Lower leg skin (tissue), 3 donors: ENCODE results near the gene GSTM4.

Source experiments
- POLR2A ChIP-seq, 2 donors: fragments of 450-650 bp; IDR thresholded peaks; one replicate each; pipeline ENCODE4 v1.6.1; 2016 to 2017; ENCODE audit warnings: antibody characterized with exemption in 2 of 2, mild to moderate bottlenecking in 1 of 2, moderate library complexity in 1 of 2
- TF ChIP-seq, protein P1 (sequence below), 3 donors: fragments of 450-650 bp; IDR thresholded peaks; one replicate each; pipeline ENCODE4 v1.5.1; 2016; ENCODE audit warnings: antibody characterized with exemption in 3 of 3, mild to moderate bottlenecking in 3 of 3, moderate library complexity in 2 of 3

GRCh38 chr1:109661391-109661790 lies 5.5 kb downstream of the GSTM4 start:
- TF ChIP-seq, protein P1, sequence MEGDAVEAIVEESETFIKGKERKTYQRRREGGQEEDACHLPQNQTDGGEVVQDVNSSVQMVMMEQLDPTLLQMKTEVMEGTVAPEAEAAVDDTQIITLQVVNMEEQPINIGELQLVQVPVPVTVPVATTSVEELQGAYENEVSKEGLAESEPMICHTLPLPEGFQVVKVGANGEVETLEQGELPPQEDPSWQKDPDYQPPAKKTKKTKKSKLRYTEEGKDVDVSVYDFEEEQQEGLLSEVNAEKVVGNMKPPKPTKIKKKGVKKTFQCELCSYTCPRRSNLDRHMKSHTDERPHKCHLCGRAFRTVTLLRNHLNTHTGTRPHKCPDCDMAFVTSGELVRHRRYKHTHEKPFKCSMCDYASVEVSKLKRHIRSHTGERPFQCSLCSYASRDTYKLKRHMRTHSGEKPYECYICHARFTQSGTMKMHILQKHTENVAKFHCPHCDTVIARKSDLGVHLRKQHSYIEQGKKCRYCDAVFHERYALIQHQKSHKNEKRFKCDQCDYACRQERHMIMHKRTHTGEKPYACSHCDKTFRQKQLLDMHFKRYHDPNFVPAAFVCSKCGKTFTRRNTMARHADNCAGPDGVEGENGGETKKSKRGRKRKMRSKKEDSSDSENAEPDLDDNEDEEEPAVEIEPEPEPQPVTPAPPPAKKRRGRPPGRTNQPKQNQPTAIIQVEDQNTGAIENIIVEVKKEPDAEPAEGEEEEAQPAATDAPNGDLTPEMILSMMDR (IDR thresholded peaks at IDR 0.05) = no peak
- TF ChIP-seq POLR2A (IDR thresholded peaks at IDR 0.05) = no peak
